ENCODE measurements around the gene TTC34. TPM values are rescaled to one million over a fixed set of nuclear protein-coding genes. Genes with fewer than 3 reads are reported as not detected.
A peak's percentile ranks its signal among the peaks of the same experiment; 100 is the strongest.
"Not testable (repeated sequence)": the region's sequence is repeated elsewhere in the genome, so short reads cannot be mapped to it uniquely, and the experiment has no call there.

Gene TTC34
- total RNA-seq, 2 experiments from 2014 or later: 1.5 to 1.6 TPM

GRCh38 chr1:2657124-2657523 lies 144.4 kb downstream of the TTC34 start:
- DNase-seq; H3K27me3 Mint-ChIP-seq; H3K4me3 Mint-ChIP-seq; H3K36me3 Mint-ChIP-seq (ENCODE audit: low read depth); H3K9me3 Mint-ChIP-seq; CTCF ChIA-PET; H3K27ac Mint-ChIP-seq; POLR2A ChIA-PET; H3K4me1 Mint-ChIP-seq: not testable (repeated sequence)

GRCh38 chr1:2655598-2656434 lies 145.7 kb downstream of the TTC34 start:
- H3K27me3 Mint-ChIP-seq; POLR2A ChIA-PET; H3K9me3 Mint-ChIP-seq; H3K27ac Mint-ChIP-seq; H3K36me3 Mint-ChIP-seq (ENCODE audit: low read depth); H3K4me3 Mint-ChIP-seq; H3K4me1 Mint-ChIP-seq: not testable (repeated sequence)
- CTCF ChIA-PET: interaction anchor here (0.8 kb wide), 1 partner anchor 239 kb away, joined by 3 read pairs; no protein-coding TSS in a partner anchor
- peak; percentile 28 for DNase-seq

GRCh38 chr1:2654443-2654948 lies 147.0 kb downstream of the TTC34 start:
- CTCF ChIA-PET, H3K27me3 Mint-ChIP-seq, POLR2A ChIA-PET: not testable (repeated sequence)

GRCh38 chr1:2653741-2654442 lies 147.6 kb downstream of the TTC34 start:
- CTCF ChIA-PET, POLR2A ChIA-PET, H3K9me3 Mint-ChIP-seq: not testable (repeated sequence)

More at GRCh38 chr1:2654443-2654948, 147.0 kb downstream of the TTC34 start:
- not testable (repeated sequence) for H3K36me3 Mint-ChIP-seq (ENCODE audit: low read depth); H3K4me3 Mint-ChIP-seq; H3K4me1 Mint-ChIP-seq; DNase-seq; H3K9me3 Mint-ChIP-seq; H3K27ac Mint-ChIP-seq

GRCh38 chr1:2652926-2653571 lies 148.4 kb downstream of the TTC34 start:
- H3K4me1 Mint-ChIP-seq; H3K9me3 Mint-ChIP-seq; H3K27ac Mint-ChIP-seq; POLR2A ChIA-PET; H3K36me3 Mint-ChIP-seq (ENCODE audit: low read depth); H3K4me3 Mint-ChIP-seq; H3K27me3 Mint-ChIP-seq; CTCF ChIA-PET: not testable (repeated sequence)
- DNase-seq: peak; percentile 38

More at GRCh38 chr1:2653741-2654442, 147.6 kb downstream of the TTC34 start:
- not testable (repeated sequence) for H3K4me1 Mint-ChIP-seq; H3K27ac Mint-ChIP-seq; H3K27me3 Mint-ChIP-seq; H3K36me3 Mint-ChIP-seq (ENCODE audit: low read depth); H3K4me3 Mint-ChIP-seq
- DNase-seq: peak; percentile 49

- POLR2A ChIA-PET; CTCF ChIA-PET; H3K27me3 Mint-ChIP-seq; H3K27ac Mint-ChIP-seq; H3K36me3 Mint-ChIP-seq (ENCODE audit: low read depth); H3K9me3 Mint-ChIP-seq; H3K4me1 Mint-ChIP-seq; H3K4me3 Mint-ChIP-seq; DNase-seq: not testable (repeated sequence)
Observed at GRCh38 chr1:2652152-2652925, 149.2 kb downstream of the TTC34 start.

GRCh38 chr1:2650967-2651645 lies 150.4 kb downstream of the TTC34 start:
- Mint-ChIP-seq H3K4me3 (no peak overlapping the region), H3K27ac (no peak overlapping the region), H3K27me3 (peaks cover 9% of the 10 kb centered on the region), H3K36me3 (ENCODE audit: low read depth) (peaks cover 5% of the 10 kb centered on the region), H3K9me3 (peaks cover 12% of the 10 kb centered on the region), H3K4me1 (no peaks in the 10 kb centered on the region)
- ChIA-PET CTCF (no interaction called here), POLR2A (no interaction called here)
- DNase-seq: no peak

- H3K36me3 Mint-ChIP-seq (ENCODE audit: low read depth): peaks cover 7% of the 10 kb centered on the region
- peaks cover 18% of the 10 kb centered on the region for H3K9me3 Mint-ChIP-seq
- no peak for DNase-seq
- CTCF ChIA-PET: no interaction called here
- POLR2A ChIA-PET: no interaction called here
- H3K4me3 Mint-ChIP-seq: no peak overlapping the region
- H3K27ac Mint-ChIP-seq: no peak overlapping the region
- no peaks in the 10 kb centered on the region for H3K27me3 Mint-ChIP-seq
- peaks cover 14% of the 10 kb centered on the region for H3K4me1 Mint-ChIP-seq
Observed at GRCh38 chr1:2646837-2647236, 154.7 kb downstream of the TTC34 start.

GRCh38 chr1:2645776-2646175 lies 155.7 kb downstream of the TTC34 start:
- no peak for DNase-seq
- Mint-ChIP-seq H3K27ac (no peak overlapping the region), H3K9me3 (peaks cover 18% of the 10 kb centered on the region), H3K36me3 (ENCODE audit: low read depth) (peaks cover 7% of the 10 kb centered on the region), H3K27me3 (no peaks in the 10 kb centered on the region), H3K4me1 (peaks cover 14% of the 10 kb centered on the region), H3K4me3 (no peak overlapping the region)
- CTCF ChIA-PET: no interaction called here
- POLR2A ChIA-PET: interaction anchor here (1.2 kb wide), 1 partner anchor 60 kb away, joined by 3 read pairs; the partner anchor contains the start of gene PRXL2B

GRCh38 chr1:2645143-2645542 lies 156.3 kb downstream of the TTC34 start:
- DNase-seq: no peak
- Mint-ChIP-seq H3K9me3 (peaks cover 18% of the 10 kb centered on the region), H3K27ac (no peak overlapping the region), H3K36me3 (ENCODE audit: low read depth) (peaks cover 7% of the 10 kb centered on the region), H3K4me1 (peaks cover 14% of the 10 kb centered on the region), H3K27me3 (no peaks in the 10 kb centered on the region), H3K4me3 (no peak overlapping the region)
- CTCF ChIA-PET: no interaction called here
- POLR2A ChIA-PET: interaction anchor here (1.2 kb wide), 1 partner anchor 59 kb away, joined by 3 read pairs; the partner anchor contains the start of gene PRXL2B

GRCh38 chr1:2644591-2645101 lies 156.8 kb downstream of the TTC34 start:
- ChIA-PET POLR2A (interaction anchor here (1.9 kb wide), 1 partner anchor 89 kb away, joined by 6 read pairs; the partner anchor contains the start of gene TNFRSF14), CTCF (interaction anchor here (0.6 kb wide), 1 partner anchor 47 kb away, joined by 5 read pairs; no protein-coding TSS in a partner anchor)
- no peak overlapping the region for H3K4me3 Mint-ChIP-seq
- H3K27ac Mint-ChIP-seq: no peak overlapping the region
- peak; percentile 15 for DNase-seq
- no peaks in the 10 kb centered on the region for H3K27me3 Mint-ChIP-seq
- peaks cover 7% of the 10 kb centered on the region for H3K36me3 Mint-ChIP-seq (ENCODE audit: low read depth)
- H3K4me1 Mint-ChIP-seq: peaks cover 14% of the 10 kb centered on the region
- H3K9me3 Mint-ChIP-seq: peaks cover 18% of the 10 kb centered on the region

GRCh38 chr1:2644171-2644570 lies 157.3 kb downstream of the TTC34 start:
- Mint-ChIP-seq H3K4me1 (peaks cover 14% of the 10 kb centered on the region), H3K4me3 (peak overlapping the region; percentile 37), H3K9me3 (peaks cover 18% of the 10 kb centered on the region), H3K27me3 (no peaks in the 10 kb centered on the region), H3K27ac (no peak overlapping the region), H3K36me3 (ENCODE audit: low read depth) (peaks cover 7% of the 10 kb centered on the region)
- ChIA-PET CTCF (interaction anchor here (0.6 kb wide), 1 partner anchor 47 kb away, joined by 5 read pairs; no protein-coding TSS in a partner anchor), POLR2A (interaction anchor here (1.8 to 1.9 kb wide), 2 partner anchors 57 to 88 kb away, joined by 6 to 8 read pairs; partner anchors contain the start of genes PRXL2B and TNFRSF14)
- peak; percentile 15 for DNase-seq

Data from activated CD4-positive, alpha-beta memory T cell treated with anti-CD3 and anti-CD28 coated beads, Interleukin-2, amount 10 ng/mL, durations not matched to agents 7 days and 5 days (primary cell).